Inflammatory macrophage treated with lipopolysaccharide for 1 hour (primary cell): ENCODE results near the gene RNASEH1.

ENCODE experiments used
- DNase-seq, 2 donors: peaks; one replicate each; pipeline ENCODE4 v3.0.0-alpha.2; 2020 to 2022

Gene RNASEH1

DNA sequence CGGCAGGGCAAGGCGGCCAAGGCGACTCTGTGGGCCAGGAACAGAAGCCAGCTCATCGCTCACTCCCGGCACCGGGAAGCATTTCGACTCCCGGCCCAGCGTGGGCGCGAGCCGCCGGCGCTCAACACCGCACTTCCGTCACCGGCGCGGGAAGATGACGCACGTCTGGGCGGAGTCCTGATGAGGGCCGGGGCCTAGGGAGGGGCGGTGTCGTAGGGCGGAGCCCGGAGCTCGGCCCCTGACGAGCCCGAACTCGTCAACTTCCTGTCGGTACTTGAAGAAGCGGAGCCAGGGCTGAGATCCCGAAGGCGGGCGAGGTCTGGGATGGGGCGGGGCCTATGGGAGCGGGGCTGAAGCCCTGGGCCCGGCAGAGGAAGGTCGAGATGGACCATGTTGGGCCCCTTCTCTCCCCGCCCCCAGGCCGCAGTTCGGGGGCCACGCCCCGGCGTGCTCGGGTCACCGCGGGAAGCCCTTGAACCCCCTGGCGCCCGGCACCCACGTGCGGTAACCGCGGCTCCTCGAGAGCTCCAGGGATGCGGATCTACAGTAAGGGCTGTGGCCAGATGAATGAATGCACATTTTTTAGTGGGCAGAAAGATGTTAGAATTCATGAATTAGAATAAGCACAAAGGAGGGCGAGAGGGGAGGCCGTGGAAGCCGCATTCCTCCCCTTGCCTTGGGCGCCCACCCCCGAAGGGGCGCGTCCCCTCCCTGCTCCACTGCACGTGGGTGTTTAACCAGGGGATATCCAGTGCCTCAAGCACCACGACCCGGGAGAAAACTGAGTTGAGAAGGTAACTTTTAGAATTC is at the start of gene RNASEH1:
Gene RNASEH1 (minus strand): TSS at position 129 of the 810 bp plus-strand sequence. CDS start 73 bp downstream, at position 56.
- DNase-seq: peak; percentile 99 to 100

DNA sequence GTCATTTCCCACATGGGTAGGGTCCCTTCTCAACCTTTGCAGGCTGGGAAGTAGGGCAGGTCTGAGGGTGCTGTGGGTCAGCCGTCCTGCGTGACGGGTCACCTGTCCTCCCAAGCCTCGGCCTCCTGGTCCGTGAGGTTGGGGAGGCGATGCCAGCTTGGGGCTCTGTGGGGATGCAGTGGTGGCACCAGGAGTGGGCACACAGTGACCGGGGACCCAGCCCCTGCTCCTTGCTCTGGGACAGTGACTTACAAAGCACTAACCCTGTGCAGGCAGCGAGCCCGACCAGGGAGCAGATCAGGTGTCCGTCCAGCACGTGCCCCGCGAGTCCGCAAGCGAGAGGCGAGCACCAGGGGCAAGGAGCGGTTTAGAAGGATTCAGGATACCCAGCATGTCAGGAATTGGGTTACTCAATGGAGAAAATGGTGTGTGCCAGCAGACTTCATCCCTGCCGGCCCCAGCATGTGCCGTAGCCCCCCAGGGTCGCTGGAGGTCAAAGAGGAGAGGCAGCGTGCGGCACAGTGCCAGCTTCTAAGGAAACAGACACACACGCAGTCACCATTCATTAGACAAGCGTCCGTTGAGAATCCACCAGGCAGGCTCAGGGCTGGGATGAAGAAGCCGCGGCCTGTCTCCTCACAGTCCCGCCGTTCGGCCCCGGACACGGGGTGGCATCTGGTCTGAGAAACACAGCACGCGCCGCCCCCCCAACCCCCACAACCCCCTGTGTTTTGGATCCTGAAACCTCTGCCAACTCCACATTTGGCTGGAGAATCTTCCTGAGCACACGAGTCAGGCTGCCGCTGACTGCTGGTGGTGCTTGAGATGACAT is 48.5 kb upstream of the RNASEH1 start:
- no peak for DNase-seq

DNA sequence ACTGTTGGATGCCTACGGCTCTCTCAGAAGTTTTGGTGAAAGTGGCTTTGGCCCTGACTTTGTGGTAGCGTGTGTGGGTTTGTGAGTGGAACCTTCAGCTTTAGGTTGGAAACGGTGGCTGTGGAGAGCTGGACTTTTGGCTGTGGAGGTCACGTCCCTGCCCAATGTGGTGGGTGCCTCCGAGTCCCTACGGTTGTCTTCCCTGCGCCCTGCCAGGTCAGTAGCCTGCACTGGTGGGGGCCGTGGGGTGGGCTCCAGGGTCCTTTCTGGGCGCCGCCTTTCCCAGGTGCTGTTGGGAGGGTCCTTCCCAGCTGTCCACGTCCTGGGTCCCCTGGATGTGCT is 47.9 kb upstream of the RNASEH1 start:
- no peak for DNase-seq

GRCh38 chr2:3604991-3605961 is 47.1 kb upstream of the RNASEH1 start:
- no peak for DNase-seq

GRCh38 chr2:3604207-3604877 is 46.2 kb upstream of the RNASEH1 start:
- DNase-seq: no peak

DNA sequence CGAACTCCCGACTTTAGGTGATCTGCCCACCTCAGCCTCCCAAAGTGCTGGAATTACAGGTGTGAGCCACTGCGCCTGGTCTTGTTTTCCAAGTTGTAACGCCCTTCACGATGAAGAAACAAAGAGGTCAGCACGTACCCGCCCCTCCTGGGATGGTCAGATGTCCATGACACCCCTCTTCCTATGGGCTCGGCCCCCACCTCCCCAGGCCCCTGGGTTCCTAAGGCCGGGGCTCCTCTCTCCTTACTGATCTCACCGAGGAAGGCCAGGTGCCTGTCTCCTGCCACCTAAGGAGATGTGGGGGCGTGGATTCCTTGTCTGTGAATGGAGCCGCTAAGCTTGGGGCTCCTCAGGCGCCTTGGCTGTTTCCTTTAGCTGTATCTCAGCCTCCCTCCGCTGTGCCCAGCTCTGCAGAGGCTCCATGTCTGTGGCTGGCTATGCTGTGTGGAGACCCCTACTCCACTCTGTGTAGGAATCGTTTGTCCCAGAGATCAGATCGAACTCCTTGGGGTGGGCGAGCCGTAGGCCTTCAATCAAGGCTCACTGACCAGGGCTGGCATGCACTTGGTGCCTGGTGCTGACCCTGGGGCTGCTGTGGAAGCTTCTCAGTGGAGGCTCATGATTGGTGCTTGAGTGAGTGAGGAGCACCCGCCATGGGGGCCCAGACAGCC is 45.5 kb upstream of the RNASEH1 start:
- no peak for DNase-seq

DNA sequence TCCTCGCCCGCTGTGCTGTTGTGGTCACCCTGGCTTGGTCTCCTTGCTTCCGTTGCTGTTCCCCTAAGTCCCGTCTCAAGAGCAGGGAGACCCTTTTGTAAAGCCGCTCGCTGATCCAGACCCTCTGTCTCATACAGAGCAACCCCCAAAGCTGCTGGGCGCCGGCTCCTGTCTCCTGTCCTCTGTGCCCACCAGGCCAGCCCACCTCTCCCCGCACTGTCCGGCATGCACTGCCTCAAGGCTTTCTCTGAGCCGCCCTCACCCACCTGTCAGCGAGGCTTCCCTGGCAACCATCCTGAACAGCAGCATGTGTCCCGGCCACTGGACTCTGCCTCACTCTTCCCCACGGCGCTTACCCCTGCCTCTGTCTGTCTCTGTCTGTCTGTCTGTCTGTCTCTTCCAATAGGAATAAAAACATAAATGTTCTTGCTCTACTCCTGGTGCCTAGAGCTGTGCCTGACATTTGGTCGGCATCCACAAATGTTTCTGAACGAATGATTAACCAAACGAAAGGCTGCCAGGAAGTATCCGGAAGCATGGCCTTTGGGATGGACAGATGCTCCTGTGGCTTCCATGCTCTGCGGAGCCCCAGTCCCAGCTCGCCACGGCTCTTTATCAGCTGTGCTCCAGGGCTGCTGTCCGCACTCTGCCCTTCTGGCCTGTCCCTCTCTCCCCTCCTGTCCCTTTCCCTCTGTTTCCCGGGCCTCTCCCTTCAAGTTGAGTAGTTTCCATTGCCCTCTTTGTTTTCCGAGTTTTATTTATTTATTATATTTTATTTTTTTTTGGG is 44.6 kb upstream of the RNASEH1 start:
- no peak for DNase-seq

GRCh38 chr2:3601561-3602271 is 43.6 kb upstream of the RNASEH1 start:
- DNase-seq: no peak

DNA sequence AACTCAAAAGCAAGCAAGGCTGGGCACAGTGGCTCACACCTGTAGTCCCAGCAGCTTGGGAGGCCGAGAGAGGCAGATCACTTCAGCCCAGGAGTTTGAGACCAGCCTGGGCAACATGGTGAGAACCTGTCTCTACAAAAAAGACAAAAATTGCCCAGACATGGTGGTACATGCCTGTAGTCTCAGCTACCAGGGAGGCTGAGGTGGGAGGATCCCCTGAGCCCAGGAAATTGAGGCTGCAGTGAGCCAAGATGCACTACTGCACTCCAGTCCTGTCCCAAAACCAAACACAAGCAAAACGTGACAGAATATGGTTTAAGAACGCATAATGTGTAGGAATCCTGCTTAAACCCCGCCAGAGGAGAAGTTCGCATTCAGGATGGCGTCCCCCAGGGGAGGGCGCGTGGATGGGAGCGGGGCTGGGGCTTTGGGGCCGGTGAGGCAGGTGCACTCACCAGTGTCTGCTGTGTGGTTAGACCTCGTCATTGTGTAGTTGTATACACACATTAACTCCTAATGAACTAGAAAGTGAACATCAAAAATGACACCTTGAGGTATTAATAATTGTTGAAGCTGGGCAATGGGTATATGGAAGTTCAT is 42.2 kb upstream of the RNASEH1 start:
- no peak for DNase-seq

DNA sequence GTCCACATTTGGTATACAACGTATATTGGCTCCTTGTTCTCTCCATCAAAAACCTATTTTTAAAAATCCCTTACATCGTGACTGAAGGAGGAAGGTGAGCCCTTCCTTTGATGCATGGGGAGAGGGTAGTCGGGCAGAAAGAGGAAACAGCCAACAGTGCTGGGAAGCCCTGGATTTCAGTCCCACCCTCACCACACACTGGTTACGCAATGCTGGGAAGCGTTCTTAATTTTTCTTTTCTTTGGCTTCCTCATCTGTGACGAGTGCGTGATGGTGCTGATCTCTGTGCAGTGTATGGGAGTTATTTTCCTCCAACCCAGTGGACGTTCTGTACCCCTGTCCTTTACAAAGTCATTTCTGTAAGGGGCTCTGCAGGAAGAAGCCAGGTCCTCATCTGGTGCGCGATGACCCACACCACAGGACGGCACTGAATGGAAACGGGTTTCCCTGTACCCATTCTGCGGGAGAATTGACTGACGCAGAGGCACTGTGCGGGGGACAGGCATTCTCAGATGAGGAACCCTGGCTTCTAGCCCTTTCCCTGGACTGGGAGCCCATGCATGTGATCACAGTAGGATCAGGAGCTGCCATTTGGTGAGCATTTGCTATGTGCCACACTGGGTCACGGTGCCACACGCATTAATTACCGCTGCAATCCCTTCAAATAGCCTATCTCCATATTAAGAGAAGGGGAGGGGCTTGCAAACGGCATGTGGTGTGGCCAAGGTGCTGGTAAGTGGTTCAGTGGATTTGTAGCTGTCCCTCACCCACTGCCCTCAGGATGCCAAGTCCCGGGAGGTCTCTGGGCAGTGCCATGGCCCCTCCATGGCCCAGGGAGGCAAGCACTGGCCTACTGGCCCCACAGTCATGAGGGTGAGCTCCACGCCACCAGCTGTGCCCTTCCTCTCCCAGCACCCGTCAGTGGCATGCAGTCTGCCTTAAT is 41.0 kb upstream of the RNASEH1 start:
- DNase-seq: peak in 1 of 2 donors; percentile 84

GRCh38 chr2:3598197-3598910 is 40.2 kb upstream of the RNASEH1 start:
- no peak for DNase-seq

DNA sequence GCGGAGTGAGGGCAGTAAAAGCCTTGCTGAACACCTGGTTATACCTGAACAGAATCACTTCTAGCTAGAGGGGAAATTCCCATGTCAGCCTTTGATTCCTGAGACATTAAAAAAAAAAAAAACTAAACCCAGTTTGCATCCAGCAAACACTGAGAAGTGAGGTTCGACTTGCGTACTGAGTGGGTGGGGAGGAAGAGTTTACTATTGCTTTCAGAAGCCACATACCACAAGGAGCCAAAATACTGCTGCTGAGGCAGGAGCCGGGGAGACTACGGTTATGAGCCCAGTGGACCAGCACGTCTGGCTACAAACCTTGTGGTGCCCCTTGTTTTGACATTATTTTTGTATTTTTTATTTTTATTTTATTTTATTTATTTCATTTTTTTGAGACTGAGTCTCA is 39.4 kb upstream of the RNASEH1 start:
- no peak for DNase-seq

DNA sequence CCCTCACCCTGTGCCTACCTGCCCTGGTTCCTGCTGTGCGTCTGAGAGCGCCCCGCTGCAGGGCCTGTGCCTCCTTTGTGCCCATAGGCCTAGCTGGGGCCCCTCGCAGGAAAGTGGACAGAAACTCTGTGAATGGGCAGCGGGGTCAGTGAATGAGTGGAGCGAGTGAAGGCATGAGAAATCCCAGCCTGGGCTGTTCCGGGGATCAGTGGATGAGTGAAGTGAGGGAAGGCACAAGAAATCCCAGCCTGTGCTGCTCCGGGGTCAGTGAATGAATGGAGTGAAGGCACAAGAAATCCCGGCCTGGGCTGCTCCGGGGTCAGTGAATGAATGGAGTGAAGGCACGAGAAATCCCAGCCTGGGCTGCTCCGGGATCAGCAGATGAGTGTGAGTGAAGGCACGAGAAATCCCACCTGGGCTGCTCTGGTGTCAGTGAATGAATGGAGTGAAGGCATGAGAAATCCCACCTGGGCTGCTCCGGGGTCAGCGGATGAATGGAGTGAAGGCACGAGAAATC is 38.8 kb upstream of the RNASEH1 start:
- DNase-seq: no peak

- DNase-seq: no peak
Measured at GRCh38 chr2:3595985-3596384, 37.9 kb upstream of the RNASEH1 start.

DNA sequence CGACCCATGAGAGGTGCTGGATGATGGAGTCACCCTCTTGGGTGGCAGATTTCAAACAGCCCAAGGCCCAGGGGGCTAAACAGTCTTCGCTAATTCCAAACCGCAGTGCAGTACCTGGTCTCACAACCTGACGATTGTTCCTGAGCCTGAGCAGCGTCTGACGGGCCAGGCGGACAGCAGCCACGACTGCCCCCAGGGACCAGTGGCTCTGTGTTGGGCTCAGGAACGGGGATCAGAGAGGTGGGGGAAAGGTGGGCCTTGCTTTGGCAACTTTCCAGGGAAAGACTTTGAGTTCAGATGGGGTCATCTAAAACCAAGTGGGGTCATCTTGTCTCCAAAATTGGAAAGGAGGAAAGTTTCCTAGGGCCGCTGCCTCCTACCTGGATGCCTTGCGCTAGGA is 37.3 kb upstream of the RNASEH1 start:
- no peak for DNase-seq

DNA sequence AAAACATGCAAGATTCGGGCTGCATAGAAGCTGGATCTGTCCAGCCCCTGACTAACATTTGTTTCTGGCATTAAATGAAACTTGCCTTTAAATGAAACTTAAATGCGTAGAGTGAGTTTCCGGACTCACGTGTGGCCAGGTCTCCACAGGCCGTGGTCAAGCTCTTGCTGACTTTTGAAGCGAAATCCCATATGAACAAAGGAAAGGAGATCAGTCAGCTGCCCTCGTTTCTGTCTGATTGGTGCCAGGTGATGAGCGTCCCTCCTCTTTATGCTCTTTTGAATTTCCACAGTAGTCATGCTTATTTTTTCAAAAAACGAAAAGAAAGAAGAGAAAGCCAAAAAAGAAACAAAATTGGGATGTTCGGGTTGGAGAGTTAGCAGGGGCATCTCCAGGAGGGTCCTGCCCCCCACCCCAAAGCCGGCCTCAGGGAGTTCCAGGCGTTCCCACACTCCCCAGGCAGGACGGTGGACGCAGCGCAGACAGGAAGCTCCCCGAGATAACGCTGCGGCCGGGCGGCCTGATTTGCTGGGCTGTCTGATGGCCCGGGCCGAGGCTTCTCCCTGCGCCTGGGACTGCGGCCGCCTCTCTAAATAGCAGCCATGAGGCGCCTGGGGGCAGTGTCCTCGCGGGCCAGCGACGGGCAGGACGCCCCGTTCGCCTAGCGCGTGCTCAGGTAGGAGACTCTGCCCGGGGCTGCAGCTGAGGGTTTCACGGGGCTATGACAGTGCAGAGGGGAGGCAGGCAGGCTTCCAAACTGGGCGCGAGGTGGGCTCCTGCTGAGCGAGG is 36.6 kb upstream of the RNASEH1 start, which contains the start of gene COLEC11:
Gene COLEC11 (plus strand): TSS at position 620 of the 789 bp plus-strand sequence. CDS start 9,229 bp downstream, outside the sequence.
- DNase-seq: no peak

GRCh38 chr2:3589086-3589485 is 31.0 kb upstream of the RNASEH1 start:
- DNase-seq: no peak
